Endothelial cell (in vitro differentiated cells): ENCODE data around the gene GRM1. TPM values are rescaled to one million over a fixed set of nuclear protein-coding genes. Genes with fewer than 3 reads are reported as not detected.

Experiments used
- DNase-seq: peaks from one replicate; pipeline ENCODE4 v3.0.0; 2021; ENCODE audit warnings: low spot score
- H3K27ac Mint-ChIP-seq: one replicate; pipeline ENCODE4 v1.8.0; 2021; ENCODE audit warnings: mixed read lengths, inconsistent platforms; ENCODE audit not compliant: unreplicated experiment
- H3K27me3 Mint-ChIP-seq: one replicate; pipeline ENCODE4 v1.8.0; 2021; ENCODE audit warnings: mild to moderate bottlenecking, moderate library complexity, mixed read lengths, inconsistent platforms; ENCODE audit not compliant: unreplicated experiment
- H3K36me3 Mint-ChIP-seq: one replicate; pipeline ENCODE4 v1.8.0; 2021; ENCODE audit warnings: mild to moderate bottlenecking, low read depth, mixed read lengths, inconsistent platforms; ENCODE audit not compliant: unreplicated experiment
- H3K4me1 Mint-ChIP-seq: one replicate; pipeline ENCODE4 v1.8.0; 2021; ENCODE audit warnings: mild to moderate bottlenecking, mixed read lengths, inconsistent platforms; ENCODE audit not compliant: unreplicated experiment
- H3K4me3 Mint-ChIP-seq: one replicate; pipeline ENCODE4 v1.8.0; 2021; ENCODE audit warnings: mild to moderate bottlenecking, mixed read lengths, inconsistent platforms; ENCODE audit not compliant: unreplicated experiment
- H3K9me3 Mint-ChIP-seq: one replicate; pipeline ENCODE4 v1.8.0; 2021; ENCODE audit warnings: mixed read lengths, inconsistent platforms; ENCODE audit not compliant: unreplicated experiment
- CTCF ChIP-seq: fragments of 200-600 bp; sonication (generic); IDR thresholded peaks from one replicate; pipeline ENCODE4 v1.5.0; 2021; ENCODE audit warnings: antibody characterized with exemption; ENCODE audit not compliant: unreplicated experiment
- total RNA-seq: library from RNA; stranded (reverse); fragmentation: NEBNext Ultra II Directional; extraction: Animal tissue kit (Norgen Biotek cat#: 25700); gene quantifications from one replicate; pipeline ENCODE4 v1.2.1, GENCODE V29; 2021; ENCODE audit not compliant: unreplicated experiment

Gene GRM1
- total RNA-seq, 1 donor from 2014 or later: 0.23 TPM

- no peaks in the 10 kb centered on the region for H3K36me3 Mint-ChIP-seq
- no peaks in the 10 kb centered on the region for H3K4me1 Mint-ChIP-seq
- no peak for DNase-seq
- H3K27ac Mint-ChIP-seq: no peak overlapping the region
- no peak overlapping the region for H3K4me3 Mint-ChIP-seq
- no peak for TF ChIP-seq CTCF
- peaks cover 1% of the 10 kb centered on the region for H3K27me3 Mint-ChIP-seq
- H3K9me3 Mint-ChIP-seq: no peaks in the 10 kb centered on the region
These were observed 64.3 kb downstream of the GRM1 start for GRCh38 chr6:146092961-146093686.

- no peak for DNase-seq
- TF ChIP-seq CTCF: no peak
- no peaks in the 10 kb centered on the region for H3K9me3 Mint-ChIP-seq
- H3K27ac Mint-ChIP-seq: no peak overlapping the region
- peaks cover under 1% of the 10 kb centered on the region for H3K27me3 Mint-ChIP-seq
- no peak overlapping the region for H3K4me3 Mint-ChIP-seq
- no peaks in the 10 kb centered on the region for H3K4me1 Mint-ChIP-seq
- H3K36me3 Mint-ChIP-seq: no peaks in the 10 kb centered on the region
These were observed 66.6 kb downstream of the GRM1 start for GRCh38 chr6:146095481-146095880.

GRCh38 chr6:146097586-146097985 is 68.7 kb downstream of the GRM1 start:
- Mint-ChIP-seq H3K36me3 (no peaks in the 10 kb centered on the region), H3K27me3 (no peaks in the 10 kb centered on the region), H3K4me3 (no peak overlapping the region), H3K4me1 (no peaks in the 10 kb centered on the region), H3K9me3 (no peaks in the 10 kb centered on the region), H3K27ac (no peak overlapping the region)
- DNase-seq: no peak
- TF ChIP-seq CTCF: no peak

GRCh38 chr6:146100776-146101175 is 71.9 kb downstream of the GRM1 start:
- H3K4me1 Mint-ChIP-seq: peaks cover 9% of the 10 kb centered on the region
- no peaks in the 10 kb centered on the region for H3K36me3 Mint-ChIP-seq
- no peak overlapping the region for H3K4me3 Mint-ChIP-seq
- no peaks in the 10 kb centered on the region for H3K27me3 Mint-ChIP-seq
- no peak for TF ChIP-seq CTCF
- H3K27ac Mint-ChIP-seq: no peak overlapping the region
- H3K9me3 Mint-ChIP-seq: no peaks in the 10 kb centered on the region
- DNase-seq: no peak

DNA sequence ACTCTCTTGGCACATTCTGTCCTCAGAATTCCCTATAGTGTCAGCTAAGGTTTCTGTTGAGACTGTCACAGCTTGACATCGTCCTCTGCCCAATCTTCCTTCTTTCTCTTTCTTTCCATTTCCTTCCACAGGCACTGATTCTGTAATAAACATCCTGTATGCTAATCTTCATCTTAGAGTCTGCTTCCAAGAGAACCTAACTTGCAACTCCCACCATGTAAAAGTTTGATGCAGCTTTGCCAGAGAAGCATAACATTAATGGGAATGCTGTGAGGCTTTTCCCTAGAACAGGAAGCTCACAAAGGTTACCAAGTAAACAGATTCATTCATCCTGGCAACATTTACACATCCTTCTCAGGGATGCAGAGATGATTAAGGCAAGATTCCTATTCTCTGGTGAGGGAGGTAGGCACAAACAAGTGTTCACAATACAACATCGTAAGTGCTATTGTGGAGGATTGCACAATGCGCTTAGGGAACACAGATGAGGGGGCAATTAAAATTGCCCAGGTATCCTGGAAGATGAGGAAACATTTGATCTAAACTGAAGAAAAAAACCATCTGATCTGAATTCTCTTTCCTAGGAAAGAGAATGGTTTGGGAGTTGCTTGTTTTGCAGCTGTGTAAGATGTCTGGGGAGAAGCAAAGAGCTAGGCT is 74.7 kb downstream of the GRM1 start:
- no peaks in the 10 kb centered on the region for H3K9me3 Mint-ChIP-seq
- H3K27ac Mint-ChIP-seq: peak overlapping the region; percentile 96
- DNase-seq: no peak
- no peaks in the 10 kb centered on the region for H3K27me3 Mint-ChIP-seq
- H3K4me1 Mint-ChIP-seq: peaks cover 9% of the 10 kb centered on the region
- TF ChIP-seq CTCF: no peak
- no peak overlapping the region for H3K4me3 Mint-ChIP-seq
- H3K36me3 Mint-ChIP-seq: no peaks in the 10 kb centered on the region
